ENCODE results near the gene IQCN. TPM values are rescaled to one million over a fixed set of nuclear protein-coding genes. Genes with fewer than 3 reads are reported as not detected.

The IQCN gene
- total and polyA plus RNA-seq, 10 of the 15 experiments (the other 5 are each of a cell fraction or from before 2014, with no cell fraction given) = 0.01 to 0.54 (median 0.23) TPM; not detected in 3

DNA sequence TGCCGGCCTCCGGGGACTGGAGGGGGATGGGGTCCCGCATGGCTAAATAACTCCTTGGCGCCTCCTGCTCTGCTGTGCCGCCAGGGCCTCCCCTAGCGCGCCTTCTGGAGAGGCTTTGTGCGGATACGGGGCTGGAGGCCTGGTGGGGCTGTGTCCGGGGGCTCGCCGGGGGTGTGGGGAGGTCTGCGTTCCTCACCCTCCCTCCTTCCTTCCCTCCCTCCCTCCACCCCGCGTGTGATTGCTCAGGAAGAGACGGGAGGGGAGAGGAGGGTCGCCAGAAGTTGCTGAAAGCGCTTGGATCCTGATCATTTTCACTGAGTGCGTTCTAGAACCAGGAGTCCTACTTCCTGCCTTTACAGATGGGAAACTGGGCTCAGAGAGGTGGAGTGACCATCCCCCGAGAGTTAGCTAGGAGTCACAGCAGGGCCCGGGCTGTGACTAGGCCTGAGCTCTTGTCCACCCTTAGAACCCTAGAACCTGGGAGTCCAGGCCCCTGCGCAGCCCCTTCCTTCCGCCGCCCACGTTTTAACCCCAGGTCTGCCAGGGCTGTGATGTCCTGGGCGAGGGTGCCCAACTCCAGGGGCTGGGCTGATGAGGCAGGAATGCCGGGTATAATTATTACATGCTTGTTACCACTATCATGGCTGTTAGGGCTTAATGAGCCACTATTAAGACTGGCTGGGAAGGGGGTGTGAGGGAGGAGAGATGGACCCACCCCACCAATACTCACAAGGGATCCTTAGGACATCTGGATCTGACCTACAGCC, 8.0 kb upstream of the IQCN start (continued):
- no peak for TF ChIP-seq SREBF2 (IDR thresholded peaks at IDR 0.05; ENCODE audit: low read length)
- TF ChIP-seq, protein P1, sequence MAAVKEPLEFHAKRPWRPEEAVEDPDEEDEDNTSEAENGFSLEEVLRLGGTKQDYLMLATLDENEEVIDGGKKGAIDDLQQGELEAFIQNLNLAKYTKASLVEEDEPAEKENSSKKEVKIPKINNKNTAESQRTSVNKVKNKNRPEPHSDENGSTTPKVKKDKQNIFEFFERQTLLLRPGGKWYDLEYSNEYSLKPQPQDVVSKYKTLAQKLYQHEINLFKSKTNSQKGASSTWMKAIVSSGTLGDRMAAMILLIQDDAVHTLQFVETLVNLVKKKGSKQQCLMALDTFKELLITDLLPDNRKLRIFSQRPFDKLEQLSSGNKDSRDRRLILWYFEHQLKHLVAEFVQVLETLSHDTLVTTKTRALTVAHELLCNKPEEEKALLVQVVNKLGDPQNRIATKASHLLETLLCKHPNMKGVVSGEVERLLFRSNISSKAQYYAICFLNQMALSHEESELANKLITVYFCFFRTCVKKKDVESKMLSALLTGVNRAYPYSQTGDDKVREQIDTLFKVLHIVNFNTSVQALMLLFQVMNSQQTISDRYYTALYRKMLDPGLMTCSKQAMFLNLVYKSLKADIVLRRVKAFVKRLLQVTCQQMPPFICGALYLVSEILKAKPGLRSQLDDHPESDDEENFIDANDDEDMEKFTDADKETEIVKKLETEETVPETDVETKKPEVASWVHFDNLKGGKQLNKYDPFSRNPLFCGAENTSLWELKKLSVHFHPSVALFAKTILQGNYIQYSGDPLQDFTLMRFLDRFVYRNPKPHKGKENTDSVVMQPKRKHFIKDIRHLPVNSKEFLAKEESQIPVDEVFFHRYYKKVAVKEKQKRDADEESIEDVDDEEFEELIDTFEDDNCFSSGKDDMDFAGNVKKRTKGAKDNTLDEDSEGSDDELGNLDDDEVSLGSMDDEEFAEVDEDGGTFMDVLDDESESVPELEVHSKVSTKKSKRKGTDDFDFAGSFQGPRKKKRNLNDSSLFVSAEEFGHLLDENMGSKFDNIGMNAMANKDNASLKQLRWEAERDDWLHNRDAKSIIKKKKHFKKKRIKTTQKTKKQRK (IDR thresholded peaks at IDR 0.05; ENCODE audit: low read depth, low read length) = no peak
- no peak for TF ChIP-seq MEF2A (IDR thresholded peaks at IDR 0.05; ENCODE audit: insufficient read depth, low read depth, low read length)
- TF ChIP-seq SMC3 (IDR thresholded peaks at IDR 0.05; ENCODE audit: borderline replicate concordance, low read length) = peak; percentile 17; the same call in 1 of the 2 replicates
- no peak for TF ChIP-seq SUPT20H (IDR thresholded peaks at IDR 0.05; ENCODE audit: borderline replicate concordance, control insufficient read depth, low read depth, low read length)
- TF ChIP-seq ZNF384 (IDR thresholded peaks at IDR 0.05; ENCODE audit: borderline replicate concordance, low read depth, low read length) = no peak
- peak; percentile 36; the same call in 1 of the 2 replicates for TF ChIP-seq NBN (IDR thresholded peaks at IDR 0.05)
- TF ChIP-seq, protein P2, sequence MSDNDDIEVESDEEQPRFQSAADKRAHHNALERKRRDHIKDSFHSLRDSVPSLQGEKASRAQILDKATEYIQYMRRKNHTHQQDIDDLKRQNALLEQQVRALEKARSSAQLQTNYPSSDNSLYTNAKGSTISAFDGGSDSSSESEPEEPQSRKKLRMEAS (IDR thresholded peaks at IDR 0.05; ENCODE audit: low read depth, low read length) = no peak; the same call in 1 of the 2 replicates
- TF ChIP-seq POLR2AphosphoS5 (IDR thresholded peaks at IDR 0.05; ENCODE audit: low read length) = 0 out of 2 replicates have a peak, but pooled peaks have one; percentile 61
- TF ChIP-seq POLR2AphosphoS2 (IDR thresholded peaks at IDR 0.05; ENCODE audit: low read depth, low read length) = no peak
- no peak for TF ChIP-seq STAT3 (IDR thresholded peaks at IDR 0.05; ENCODE audit: low read depth, low read length)
- TF ChIP-seq, protein P3, sequence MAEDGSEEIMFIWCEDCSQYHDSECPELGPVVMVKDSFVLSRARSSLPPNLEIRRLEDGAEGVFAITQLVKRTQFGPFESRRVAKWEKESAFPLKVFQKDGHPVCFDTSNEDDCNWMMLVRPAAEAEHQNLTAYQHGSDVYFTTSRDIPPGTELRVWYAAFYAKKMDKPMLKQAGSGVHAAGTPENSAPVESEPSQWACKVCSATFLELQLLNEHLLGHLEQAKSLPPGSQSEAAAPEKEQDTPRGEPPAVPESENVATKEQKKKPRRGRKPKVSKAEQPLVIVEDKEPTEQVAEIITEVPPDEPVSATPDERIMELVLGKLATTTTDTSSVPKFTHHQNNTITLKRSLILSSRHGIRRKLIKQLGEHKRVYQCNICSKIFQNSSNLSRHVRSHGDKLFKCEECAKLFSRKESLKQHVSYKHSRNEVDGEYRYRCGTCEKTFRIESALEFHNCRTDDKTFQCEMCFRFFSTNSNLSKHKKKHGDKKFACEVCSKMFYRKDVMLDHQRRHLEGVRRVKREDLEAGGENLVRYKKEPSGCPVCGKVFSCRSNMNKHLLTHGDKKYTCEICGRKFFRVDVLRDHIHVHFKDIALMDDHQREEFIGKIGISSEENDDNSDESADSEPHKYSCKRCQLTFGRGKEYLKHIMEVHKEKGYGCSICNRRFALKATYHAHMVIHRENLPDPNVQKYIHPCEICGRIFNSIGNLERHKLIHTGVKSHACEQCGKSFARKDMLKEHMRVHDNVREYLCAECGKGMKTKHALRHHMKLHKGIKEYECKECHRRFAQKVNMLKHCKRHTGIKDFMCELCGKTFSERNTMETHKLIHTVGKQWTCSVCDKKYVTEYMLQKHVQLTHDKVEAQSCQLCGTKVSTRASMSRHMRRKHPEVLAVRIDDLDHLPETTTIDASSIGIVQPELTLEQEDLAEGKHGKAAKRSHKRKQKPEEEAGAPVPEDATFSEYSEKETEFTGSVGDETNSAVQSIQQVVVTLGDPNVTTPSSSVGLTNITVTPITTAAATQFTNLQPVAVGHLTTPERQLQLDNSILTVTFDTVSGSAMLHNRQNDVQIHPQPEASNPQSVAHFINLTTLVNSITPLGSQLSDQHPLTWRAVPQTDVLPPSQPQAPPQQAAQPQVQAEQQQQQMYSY (CRISPR knock-in tag; IDR thresholded peaks at IDR 0.05) = no peak
- no peak for TF ChIP-seq HDAC2 (IDR thresholded peaks at IDR 0.05)
- no peak for TF ChIP-seq NRF1 (conservative IDR thresholded peaks at IDR 0.05; ENCODE audit: low read depth, low read length)
- TF ChIP-seq HDGF (IDR thresholded peaks at IDR 0.05) = peak; percentile 70; the same call in 1 of the 2 replicates
- no peak for TF ChIP-seq HDAC6 (IDR thresholded peaks at IDR 0.05; ENCODE audit: unreplicated experiment)
- no peak for TF ChIP-seq ZNF274 (IDR thresholded peaks at IDR 0.05; ENCODE audit: insufficient read depth, insufficient read length)
- TF ChIP-seq, protein P4, sequence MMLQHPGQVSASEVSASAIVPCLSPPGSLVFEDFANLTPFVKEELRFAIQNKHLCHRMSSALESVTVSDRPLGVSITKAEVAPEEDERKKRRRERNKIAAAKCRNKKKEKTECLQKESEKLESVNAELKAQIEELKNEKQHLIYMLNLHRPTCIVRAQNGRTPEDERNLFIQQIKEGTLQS (IDR thresholded peaks at IDR 0.05; ENCODE audit: borderline replicate concordance, extremely low read depth, low read depth, low read length) = no peak
- TF ChIP-seq, protein P5, sequence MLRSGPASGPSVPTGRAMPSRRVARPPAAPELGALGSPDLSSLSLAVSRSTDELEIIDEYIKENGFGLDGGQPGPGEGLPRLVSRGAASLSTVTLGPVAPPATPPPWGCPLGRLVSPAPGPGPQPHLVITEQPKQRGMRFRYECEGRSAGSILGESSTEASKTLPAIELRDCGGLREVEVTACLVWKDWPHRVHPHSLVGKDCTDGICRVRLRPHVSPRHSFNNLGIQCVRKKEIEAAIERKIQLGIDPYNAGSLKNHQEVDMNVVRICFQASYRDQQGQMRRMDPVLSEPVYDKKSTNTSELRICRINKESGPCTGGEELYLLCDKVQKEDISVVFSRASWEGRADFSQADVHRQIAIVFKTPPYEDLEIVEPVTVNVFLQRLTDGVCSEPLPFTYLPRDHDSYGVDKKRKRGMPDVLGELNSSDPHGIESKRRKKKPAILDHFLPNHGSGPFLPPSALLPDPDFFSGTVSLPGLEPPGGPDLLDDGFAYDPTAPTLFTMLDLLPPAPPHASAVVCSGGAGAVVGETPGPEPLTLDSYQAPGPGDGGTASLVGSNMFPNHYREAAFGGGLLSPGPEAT (IDR thresholded peaks at IDR 0.05; ENCODE audit: low read depth) = peak; percentile 41; the same call in 1 of the 2 replicates
- peak; percentile 46; the same call in 1 of the 2 replicates for TF ChIP-seq YY1 (IDR thresholded peaks at IDR 0.05; ENCODE audit: low read depth, low read length)
- no peak for TF ChIP-seq HCFC1 (IDR thresholded peaks at IDR 0.05; ENCODE audit: low read length)
- TF ChIP-seq TCF12 (IDR thresholded peaks at IDR 0.05; ENCODE audit: low read depth, low read length) = no peak
